NCI-H2171 (cell line): ENCODE results near the gene IGF2R.
"Not testable (repeated sequence)": the region's sequence is repeated elsewhere in the genome, so short reads cannot be mapped to it uniquely, and the experiment has no call there.

Source experiments
- DNase-seq: peaks from one replicate; lab custom pipeline; 2025; lab: John Stamatoyannopoulos, UW

The IGF2R gene

DNA sequence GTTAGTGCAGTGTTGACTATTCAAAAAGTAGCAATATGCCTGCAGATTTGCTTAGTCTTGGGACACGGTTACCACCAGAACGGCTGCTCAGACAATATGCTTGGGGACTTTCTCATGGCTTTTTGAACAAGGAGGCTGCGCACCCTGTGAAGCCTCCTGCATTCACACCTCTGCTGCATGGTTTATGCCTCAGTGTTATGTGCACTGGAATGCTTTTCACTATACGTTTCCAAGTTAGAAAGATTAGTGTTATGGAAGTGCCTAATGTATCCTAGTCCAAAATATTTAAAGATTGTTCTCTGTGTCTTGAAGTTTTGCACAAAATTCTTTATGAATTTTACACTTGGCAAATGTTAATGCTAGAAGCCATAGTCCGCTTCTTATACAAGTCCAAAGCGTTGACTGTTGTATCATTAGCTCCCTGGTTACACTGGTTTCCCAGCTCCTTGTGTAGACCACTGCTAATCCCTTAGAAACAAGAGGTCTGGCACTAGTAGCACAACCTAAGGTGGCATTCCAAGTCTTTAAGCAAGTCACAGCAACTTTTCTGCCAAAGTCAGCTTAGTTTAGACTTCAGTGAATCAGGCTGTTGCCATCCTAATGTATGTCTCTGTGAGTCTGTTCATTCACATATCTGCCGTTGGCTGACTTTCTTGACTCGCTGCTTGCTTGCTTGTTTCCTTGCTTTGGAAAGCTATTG is 126.4 kb downstream of the IGF2R start:
- no peak for DNase-seq

DNA sequence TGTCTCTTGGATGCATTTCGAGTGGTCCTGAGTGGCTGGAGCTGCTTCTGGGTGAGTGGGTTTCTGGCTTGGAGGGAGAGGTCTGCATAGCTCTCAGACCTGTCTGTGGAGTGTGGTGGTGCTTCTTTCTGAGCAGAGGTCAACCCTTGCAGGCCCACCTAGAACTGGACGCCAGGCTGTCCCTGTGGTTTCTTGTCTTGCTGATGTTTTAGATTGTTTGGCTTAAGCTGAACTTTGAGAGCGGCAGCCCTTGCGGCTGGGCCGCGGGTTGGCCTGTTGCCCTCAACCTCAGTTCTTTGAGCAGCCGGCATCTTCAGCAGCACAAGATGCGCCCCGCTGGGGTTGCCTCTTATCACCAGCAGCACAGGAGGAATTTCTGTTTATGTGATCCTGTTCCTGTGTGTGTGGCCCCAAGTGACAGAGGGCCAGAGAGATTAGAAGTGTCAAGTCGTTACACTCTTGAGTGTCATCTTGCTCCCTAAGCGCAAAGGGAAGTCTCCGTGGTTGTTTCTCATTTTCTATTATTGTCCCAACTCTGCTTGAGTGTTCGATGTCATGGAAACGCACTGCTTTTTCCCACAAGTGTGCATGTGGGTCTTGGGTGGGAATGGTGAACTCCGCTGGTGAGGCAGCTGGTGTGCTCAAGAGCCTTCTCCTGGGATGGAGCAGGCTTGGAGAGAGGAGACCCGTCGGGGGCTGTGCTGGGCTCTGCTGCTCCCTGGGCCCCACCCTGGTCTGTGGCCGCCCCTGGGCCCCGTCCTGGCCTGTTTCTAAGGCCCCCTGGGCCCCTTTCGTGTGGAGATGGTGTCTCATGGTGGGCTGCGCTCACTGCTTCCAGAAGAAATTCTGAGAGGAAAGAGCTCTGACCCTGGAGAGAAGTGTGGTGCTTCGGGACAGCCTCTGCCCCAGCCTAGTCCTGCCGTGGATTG is 132.7 kb downstream of the IGF2R start:
- DNase-seq = no peak

GRCh38 chr6:160102399-160102798 is 133.5 kb downstream of the IGF2R start:
- no peak for DNase-seq

DNA sequence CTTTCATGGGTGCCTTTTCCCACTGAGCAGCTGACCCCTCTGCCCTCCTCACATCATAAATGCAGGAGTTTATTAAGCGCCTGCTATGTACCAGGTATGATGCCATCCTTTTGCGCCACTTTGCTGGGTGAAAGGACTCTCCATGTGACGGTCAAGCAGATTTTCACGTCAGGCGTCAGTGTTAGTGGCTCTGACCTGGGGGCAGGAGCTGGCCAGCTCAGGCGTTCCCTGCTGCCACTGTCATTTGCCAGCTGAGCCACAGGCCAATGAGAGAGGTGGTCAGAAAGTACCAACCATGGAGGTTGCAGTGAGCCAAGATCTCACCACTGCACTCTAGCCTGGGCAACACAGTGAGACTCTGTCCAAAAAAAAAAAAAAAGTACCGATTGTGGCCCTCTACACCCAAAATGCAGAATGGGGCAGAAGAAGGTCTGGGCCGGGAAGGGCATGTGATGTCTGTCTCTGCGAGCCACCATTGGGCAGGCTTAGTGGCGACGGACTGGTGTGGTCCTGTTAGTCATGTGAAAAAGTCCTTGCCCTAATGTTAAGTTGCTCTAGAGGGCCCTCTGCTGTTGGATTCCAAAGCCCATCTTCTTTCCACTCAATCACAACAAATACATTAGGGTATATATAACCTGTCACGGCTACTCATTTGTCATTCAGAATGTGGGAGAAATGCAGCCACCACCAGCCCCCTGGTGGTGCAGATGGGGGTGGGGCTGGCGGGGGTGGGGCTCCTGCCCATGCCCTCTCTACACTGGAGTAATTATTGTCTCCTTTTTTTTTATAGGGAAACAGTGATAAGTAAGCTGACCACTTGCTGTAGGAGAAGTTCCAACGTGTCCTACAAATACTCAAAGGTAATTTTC is 134.3 kb downstream of the IGF2R start:
- no peak for DNase-seq

- DNase-seq = no peak
Measured at GRCh38 chr6:160103825-160104100, 134.9 kb downstream of the IGF2R start.

DNA sequence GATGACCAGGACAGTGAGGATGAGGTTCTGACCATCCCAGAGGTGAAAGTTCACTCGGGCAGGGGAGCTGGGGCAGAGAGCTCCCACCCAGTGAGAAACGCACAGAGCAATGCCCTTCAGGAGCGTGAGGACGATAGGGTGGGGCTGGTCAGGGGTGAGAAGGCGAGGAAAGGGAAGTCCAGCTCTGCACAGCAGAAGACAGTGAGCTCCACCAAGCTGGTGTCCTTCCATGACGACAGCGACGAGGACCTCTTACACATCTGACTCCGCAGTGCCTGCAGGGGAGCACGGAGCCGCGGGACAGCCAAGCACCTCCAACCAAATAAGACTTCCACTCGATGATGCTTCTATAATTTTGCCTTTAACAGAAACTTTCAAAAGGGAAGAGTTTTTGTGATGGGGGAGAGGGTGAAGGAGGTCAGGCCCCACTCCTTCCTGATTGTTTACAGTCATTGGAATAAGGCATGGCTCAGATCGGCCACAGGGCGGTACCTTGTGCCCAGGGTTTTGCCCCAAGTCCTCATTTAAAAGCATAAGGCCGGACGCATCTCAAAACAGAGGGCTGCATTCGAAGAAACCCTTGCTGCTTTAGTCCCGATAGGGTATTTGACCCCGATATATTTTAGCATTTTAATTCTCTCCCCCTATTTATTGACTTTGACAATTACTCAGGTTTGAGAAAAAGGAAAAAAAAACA is 136.1 kb downstream of the IGF2R start:
- DNase-seq = no peak

DNA sequence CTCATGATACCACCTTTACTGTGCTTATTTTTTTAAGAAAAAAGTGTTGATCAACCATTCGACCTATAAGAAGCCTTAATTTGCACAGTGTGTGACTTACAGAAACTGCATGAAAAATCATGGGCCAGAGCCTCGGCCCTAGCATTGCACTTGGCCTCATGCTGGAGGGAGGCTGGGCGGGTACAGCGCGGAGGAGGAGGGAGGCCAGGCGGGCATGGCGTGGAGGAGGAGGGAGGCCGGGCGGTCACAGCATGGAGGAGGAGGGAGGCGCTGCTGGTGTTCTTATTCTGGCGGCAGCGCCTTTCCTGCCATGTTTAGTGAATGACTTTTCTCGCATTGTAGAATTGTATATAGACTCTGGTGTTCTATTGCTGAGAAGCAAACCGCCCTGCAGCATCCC is 137.1 kb downstream of the IGF2R start:
- no peak for DNase-seq

DNA sequence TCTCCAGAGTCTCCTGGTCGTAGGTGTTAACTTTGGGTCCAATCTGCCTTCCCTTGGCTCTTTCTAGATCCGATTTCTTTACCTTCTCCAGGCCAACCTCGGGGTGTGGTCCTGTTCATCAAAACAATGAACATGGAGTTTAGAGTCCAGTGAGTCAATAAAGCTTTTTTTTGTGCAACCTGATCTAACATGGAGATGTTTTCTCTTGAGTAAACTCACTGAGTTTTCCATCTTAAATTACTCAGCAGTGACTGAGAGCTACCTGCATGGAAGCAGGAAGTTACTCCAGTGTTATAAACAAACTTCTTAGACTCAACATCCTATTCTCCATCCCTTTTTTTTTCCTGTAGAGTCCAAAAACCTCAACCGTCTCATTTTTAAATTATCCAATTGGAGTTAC is 137.8 kb downstream of the IGF2R start:
- DNase-seq = no peak

DNA sequence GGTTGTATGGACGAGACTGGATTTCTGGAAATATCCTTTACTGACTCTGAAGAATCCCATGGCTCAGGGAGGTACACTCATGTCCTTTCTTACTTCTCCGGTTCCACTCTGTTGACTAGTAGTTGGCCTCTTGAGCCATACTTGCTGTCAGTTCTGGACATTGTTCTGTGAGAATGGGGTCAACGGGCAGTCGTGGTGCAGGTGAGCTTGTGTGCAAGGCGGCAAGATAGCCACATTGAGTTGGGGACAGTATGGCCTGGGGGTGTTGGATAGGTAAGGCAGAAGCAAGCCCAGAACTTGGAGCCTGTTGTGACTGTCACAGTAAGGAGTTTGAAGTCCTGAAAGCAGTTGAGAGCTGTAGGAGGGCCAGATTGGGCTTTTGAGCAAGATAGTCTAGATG is 139.2 kb downstream of the IGF2R start:
- no peak for DNase-seq

DNA sequence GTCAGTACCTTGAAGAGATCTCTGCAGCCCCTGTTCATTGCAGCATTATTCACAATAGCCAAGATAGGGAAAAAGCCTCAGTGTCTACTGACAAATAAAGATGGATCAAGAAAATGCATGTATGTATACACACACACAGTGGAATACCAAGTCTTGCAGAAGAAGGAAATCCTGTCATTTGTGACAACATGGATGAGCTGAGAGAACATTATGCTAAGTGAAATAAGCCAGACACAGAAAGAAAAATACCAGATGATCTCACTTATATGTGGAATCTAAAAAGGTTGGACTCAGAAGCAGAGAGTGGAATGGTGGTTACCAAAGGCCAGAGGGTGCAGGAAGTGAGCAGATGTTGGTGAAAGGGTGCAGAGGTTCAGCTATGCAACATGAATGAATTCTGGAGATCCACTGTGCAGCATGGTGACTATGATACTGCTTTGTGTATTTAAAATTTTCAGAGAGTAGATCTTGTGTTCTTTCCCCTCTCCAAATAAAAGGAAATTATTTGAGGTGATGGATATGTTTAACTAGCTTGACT is 141.8 kb downstream of the IGF2R start:
- no peak for DNase-seq

- no peak for DNase-seq
Measured at GRCh38 chr6:160111806-160112205, 142.9 kb downstream of the IGF2R start.

DNA sequence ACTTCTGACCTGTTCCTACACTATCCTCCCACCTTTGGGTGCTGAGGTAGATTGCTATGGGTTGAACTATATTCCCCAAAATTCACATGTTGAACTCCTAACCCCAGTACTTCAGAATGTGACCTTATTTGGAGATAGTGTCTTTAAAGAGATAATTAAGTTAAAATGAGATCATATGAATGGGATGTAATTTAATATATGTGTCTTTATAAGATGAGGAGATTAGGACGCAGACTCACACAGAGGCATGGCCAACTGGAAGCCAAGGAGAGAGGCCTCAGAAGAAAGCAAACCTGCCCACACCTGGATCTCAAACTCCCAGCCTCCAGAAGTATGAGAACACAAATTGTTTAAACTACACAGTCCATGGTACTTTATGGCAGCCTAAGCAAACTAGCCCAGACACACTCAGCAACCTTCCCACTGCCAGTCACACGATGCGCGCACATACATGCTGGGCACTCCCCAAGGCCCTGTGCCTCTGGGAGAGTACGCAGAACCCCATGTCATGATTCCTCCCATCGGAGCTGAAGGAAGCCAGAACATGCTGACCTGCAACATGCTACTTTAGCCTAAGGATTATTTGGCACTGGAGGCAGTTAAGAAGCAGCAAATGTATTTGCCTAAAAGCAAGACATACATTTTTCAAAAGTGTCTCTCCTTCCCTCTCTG is 143.9 kb downstream of the IGF2R start:
- DNase-seq = no peak

- DNase-seq = not testable (repeated sequence)
Measured at GRCh38 chr6:160114536-160114935, 145.7 kb downstream of the IGF2R start.

DNA sequence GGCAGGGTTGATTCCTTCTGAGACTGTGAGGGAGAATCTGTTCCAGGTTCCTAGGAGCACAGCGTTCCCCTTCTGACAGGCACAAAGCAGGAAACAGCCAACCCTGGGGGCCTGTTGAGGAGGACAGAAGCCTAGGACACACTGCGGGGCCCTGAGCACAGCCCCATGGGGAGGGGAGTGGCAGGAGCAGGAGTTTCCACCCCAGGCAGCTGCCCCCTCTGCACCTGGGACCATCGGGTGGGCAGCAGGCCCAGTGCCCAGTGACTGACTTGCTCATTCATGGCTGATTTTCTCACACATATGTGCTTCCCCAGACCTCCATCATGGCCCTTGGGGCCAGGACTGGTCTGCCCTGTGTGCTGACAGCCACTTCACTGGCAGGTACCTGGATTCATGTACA is 146.5 kb downstream of the IGF2R start:
- DNase-seq = no peak

GRCh38 chr6:160116411-160116810 is 147.5 kb downstream of the IGF2R start:
- no peak for DNase-seq

GRCh38 chr6:160117137-160117536 is 148.3 kb downstream of the IGF2R start:
- DNase-seq = no peak

GRCh38 chr6:160118620-160119229 is 149.8 kb downstream of the IGF2R start:
- DNase-seq = no peak

- DNase-seq = no peak
Measured at GRCh38 chr6:160120087-160120486, 151.2 kb downstream of the IGF2R start.

GRCh38 chr6:160121558-160121957 is 152.7 kb downstream of the IGF2R start, which contains the start of gene SLC22A1:
SLC22A1 (plus strand) TSS chr6:160121815; CDS start chr6:160121936, 121 bp downstream.
- no peak for DNase-seq

DNA sequence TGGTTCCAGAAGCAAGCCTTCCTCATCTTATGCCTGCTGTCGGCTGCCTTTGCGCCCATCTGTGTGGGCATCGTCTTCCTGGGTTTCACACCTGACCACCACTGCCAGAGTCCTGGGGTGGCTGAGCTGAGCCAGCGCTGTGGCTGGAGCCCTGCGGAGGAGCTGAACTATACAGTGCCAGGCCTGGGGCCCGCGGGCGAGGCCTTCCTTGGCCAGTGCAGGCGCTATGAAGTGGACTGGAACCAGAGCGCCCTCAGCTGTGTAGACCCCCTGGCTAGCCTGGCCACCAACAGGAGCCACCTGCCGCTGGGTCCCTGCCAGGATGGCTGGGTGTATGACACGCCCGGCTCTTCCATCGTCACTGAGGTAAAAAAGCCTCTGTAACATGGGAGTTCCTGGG is 153.1 kb downstream of the IGF2R start:
- no peak for DNase-seq

GRCh38 chr6:160122744-160123143 is 153.9 kb downstream of the IGF2R start:
- no peak for DNase-seq
